Thyroid gland (tissue), 4 donors: Measurements from ENCODE around the gene SEC22B.
"Not testable (repeated sequence)": the region's sequence is repeated elsewhere in the genome, so short reads cannot be mapped to it uniquely, and the experiment has no call there.

Experiments
- CTCF ChIP-seq, 6 experiments: fragments of 200-600 bp in 3 of 6; fragments of 450-650 bp in 3 of 6; sonication (generic) in 3 of 6; IDR thresholded peaks; one replicate each; pipeline ENCODE4 v1.5.1; 2016 to 2019; ENCODE audit warnings: antibody characterized with exemption in 6 of 6, mild to moderate bottlenecking in 2 of 6, inconsistent platforms in 1 of 6, moderate library complexity in 1 of 6
- POLR2A ChIP-seq, 2 donors: fragments of 450-650 bp; IDR thresholded peaks; one replicate each; pipeline ENCODE4 v1.6.1; 2017; ENCODE audit warnings: antibody characterized with exemption in 2 of 2, mild to moderate bottlenecking in 2 of 2, moderate library complexity in 1 of 2

- TF ChIP-seq CTCF, POLR2A (IDR thresholded peaks at IDR 0.05): not testable (repeated sequence)
Measured at GRCh38 chr1:120140656-120141265, 35.6 kb downstream of the SEC22B start.
